GM10847 (cell line): ENCODE measurements around the gene VEGFC.

Experiments used
- POLR2A ChIP-seq: IDR thresholded peaks from 2 replicates; pipeline ENCODE4 v1.6.1; 2011; ENCODE audit not compliant: insufficient read length; ENCODE audit errors: extremely low read depth

VEGFC gene

GRCh38 chr4:176635372-176636261 is 157.1 kb downstream of the VEGFC start:
- TF ChIP-seq POLR2A, result no peak
